Subcutaneous adipose tissue (tissue), 4 donors: ENCODE data around the gene CXCL12. TPM values are rescaled to one million over a fixed set of nuclear protein-coding genes. Genes with fewer than 3 reads are reported as not detected.

Source experiments
- total RNA-seq, 4 donors: library from RNA; depleted of rRNA; stranded (reverse); fragments of >200 nt; gene quantifications; one replicate each; pipeline ENCODE4 v1.1.0, GENCODE V29; 2016
- TF ChIP-seq, protein P1 (sequence below): fragments of 450-650 bp; IDR thresholded peaks from one replicate; pipeline ENCODE4 v1.5.1; 2016; ENCODE audit warnings: low read depth, mild to moderate bottlenecking, control low read depth, antibody characterized with exemption, moderate library complexity

CXCL12 gene
- total RNA-seq, 4 donors from 2014 or later: 75.0 to 156 (median 91.6) TPM

- TF ChIP-seq, protein P1, sequence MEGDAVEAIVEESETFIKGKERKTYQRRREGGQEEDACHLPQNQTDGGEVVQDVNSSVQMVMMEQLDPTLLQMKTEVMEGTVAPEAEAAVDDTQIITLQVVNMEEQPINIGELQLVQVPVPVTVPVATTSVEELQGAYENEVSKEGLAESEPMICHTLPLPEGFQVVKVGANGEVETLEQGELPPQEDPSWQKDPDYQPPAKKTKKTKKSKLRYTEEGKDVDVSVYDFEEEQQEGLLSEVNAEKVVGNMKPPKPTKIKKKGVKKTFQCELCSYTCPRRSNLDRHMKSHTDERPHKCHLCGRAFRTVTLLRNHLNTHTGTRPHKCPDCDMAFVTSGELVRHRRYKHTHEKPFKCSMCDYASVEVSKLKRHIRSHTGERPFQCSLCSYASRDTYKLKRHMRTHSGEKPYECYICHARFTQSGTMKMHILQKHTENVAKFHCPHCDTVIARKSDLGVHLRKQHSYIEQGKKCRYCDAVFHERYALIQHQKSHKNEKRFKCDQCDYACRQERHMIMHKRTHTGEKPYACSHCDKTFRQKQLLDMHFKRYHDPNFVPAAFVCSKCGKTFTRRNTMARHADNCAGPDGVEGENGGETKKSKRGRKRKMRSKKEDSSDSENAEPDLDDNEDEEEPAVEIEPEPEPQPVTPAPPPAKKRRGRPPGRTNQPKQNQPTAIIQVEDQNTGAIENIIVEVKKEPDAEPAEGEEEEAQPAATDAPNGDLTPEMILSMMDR: no peak
These were observed 1.7 kb downstream of the CXCL12 start for GRCh38 chr10:44382981-44383748.

DNA sequence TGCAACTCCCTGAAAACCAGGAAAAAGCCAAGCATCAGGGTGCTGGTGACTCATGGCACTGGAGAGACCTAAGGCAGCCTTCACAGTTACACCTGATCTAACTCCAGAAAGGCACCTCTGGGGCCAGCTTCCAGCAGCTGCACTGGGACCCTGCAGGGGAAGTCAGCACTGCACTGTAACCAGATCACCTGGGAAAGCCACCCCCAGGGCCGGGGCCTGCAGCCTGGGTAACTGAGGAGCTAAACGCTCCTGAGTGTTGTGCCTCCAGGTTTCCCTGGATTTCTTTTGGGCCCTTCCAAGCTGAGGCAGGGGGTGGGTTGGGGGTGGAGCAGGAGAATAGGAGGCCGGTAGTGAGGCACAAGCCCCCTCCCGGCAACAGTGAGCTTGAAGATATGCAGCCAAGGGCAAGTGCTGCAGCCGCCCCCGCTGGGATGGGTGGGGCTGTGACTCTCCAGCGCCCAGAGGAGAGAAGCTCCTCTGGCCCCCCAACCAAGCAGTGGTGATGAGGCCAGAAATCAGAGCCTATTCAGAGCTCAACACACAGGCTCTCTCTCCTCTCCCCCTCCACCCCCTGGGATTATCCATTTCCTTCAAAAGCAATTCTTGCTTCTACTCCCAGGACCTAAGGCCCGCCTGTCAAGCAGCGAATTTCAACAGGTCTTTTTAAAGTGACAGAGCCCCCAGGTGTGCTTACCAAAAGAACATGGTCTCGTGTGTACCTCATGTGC lies 2.6 kb downstream of the CXCL12 start:
- TF ChIP-seq, protein P1: no peak

GRCh38 chr10:44380829-44381600 lies 3.9 kb downstream of the CXCL12 start:
- TF ChIP-seq, protein P1: no peak

GRCh38 chr10:44379907-44380306 lies 5.0 kb downstream of the CXCL12 start:
- TF ChIP-seq, protein P1: no peak

- TF ChIP-seq, protein P1: no peak
These were observed 6.3 kb downstream of the CXCL12 start for GRCh38 chr10:44378626-44379025.

DNA sequence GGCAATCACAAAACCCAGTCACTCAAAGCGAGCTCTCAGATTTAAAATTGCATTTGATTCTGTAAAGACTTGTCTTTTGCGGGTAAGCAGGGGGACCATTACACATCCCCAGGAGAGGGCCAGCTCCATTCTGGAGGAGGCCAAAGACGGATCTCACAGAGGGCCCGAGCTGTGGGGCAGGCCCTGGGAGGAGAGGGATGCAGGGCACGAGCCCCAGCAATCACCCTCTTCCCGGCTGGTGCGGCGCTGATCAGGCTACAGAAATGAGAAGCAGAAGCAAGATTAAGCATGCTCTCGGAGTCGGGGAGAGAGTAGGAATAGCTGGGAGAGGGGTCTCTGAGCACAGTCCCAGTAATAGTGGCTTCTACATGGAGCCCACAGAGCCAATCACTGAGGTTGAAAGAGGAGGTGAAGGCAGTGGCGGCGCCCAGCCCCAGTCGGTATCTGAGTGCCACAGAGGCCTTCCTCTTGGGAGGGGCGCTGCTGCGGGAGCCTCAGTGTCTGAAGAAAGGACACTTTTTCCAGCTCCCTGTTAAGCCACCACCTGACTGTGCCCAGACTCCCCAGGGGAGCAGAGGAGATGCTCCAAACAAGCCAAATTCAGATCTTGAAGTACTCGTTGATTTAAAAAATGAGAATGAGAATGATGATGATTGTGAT lies 7.1 kb downstream of the CXCL12 start:
- TF ChIP-seq, protein P1: no peak
